Lower leg skin (tissue), 3 donors: ENCODE measurements around the gene CYLD.

Source experiments
- CTCF ChIP-seq, 3 donors: fragments of 450-650 bp; IDR thresholded peaks; one replicate each; pipeline ENCODE4 v1.5.1; 2016; ENCODE audit warnings: antibody characterized with exemption in 3 of 3, mild to moderate bottlenecking in 3 of 3, moderate library complexity in 2 of 3
- POLR2A ChIP-seq, 2 donors: fragments of 450-650 bp; IDR thresholded peaks; one replicate each; pipeline ENCODE4 v1.6.1; 2016 to 2017; ENCODE audit warnings: antibody characterized with exemption in 2 of 2, mild to moderate bottlenecking in 1 of 2, moderate library complexity in 1 of 2

DNA sequence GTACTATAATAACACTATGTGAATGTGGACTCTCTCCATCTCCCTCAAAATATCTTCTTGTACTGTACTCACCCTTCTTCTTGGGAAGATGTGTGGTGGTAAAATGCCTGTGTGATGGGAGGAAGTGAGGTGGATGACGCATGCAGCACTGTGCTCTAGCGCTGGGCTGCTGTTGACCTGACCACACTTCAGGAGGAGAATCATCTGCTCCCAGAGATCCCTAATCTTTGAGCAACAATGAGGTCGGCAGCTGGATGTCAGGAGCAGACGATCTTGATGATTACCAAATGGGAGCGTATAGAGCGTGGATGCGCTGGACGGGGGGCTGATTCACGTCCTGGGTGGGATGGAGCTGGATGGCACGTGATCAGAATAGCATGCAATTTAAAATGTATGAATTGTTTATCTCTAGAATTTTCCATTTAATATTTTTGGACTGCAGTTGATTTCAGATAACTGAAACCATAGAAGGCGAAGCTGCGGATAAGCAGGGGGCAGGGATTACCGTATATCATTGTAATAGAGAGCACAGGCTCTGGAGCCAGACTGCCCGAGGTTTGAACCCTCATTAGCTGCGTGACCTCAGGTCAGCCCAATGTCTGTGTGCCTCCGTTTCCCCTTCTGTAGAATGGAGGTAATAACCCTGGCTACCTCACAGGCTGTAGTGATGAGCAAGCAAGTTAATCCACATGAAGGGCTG lies 23.7 kb upstream of the CYLD start:
- TF ChIP-seq POLR2A (IDR thresholded peaks at IDR 0.05) (no peak), CTCF (IDR thresholded peaks at IDR 0.05) (no peak)
